IPS-20b (cell line): ENCODE results near the gene BCOR.

Experiments used
- H3K27ac ChIP-seq: one replicate; pipeline ENCODE4 v1.5.1; 2013; ENCODE audit warnings: low read length
- H3K27me3 ChIP-seq: 2 replicates; pipeline ENCODE4 v1.6.1; 2013; ENCODE audit warnings: mild to moderate bottlenecking, low read length, inconsistent platforms; ENCODE audit not compliant: insufficient read depth
- H3K36me3 ChIP-seq: 2 replicates; pipeline ENCODE4 v1.6.1; 2013; ENCODE audit warnings: low read depth, mild to moderate bottlenecking, inconsistent platforms, low read length, moderate library complexity; ENCODE audit not compliant: insufficient read depth
- H3K4me1 ChIP-seq: 2 replicates; pipeline ENCODE4 v1.6.1; 2013; ENCODE audit warnings: mild to moderate bottlenecking, control low read depth, inconsistent platforms, low read length, moderate library complexity; ENCODE audit not compliant: insufficient read depth
- H3K4me3 ChIP-seq: 2 replicates; pipeline ENCODE4 v1.5.1; 2013; ENCODE audit warnings: mild to moderate bottlenecking, low read length, inconsistent platforms
- H3K9ac ChIP-seq: 2 replicates; pipeline ENCODE4 v1.6.1; 2013; ENCODE audit warnings: low read depth, mild to moderate bottlenecking, inconsistent platforms, low read length, moderate library complexity
- H3K9me3 ChIP-seq: 2 replicates; pipeline ENCODE4 v1.6.1; 2013; ENCODE audit warnings: mild to moderate bottlenecking, low read depth, low read length, inconsistent platforms; ENCODE audit not compliant: insufficient read depth

The BCOR gene

GRCh38 chrX:40030205-40030604, 67.6 kb downstream of the BCOR start:
- Histone ChIP-seq H3K9ac (no peak overlapping the region), H3K36me3 (no peaks in the 10 kb centered on the region), H3K4me1 (no peaks in the 10 kb centered on the region), H3K27ac (no peak overlapping the region), H3K9me3 (no peaks in the 10 kb centered on the region), H3K27me3 (no peaks in the 10 kb centered on the region), H3K4me3 (no peak overlapping the region)

- no peaks in the 10 kb centered on the region for H3K27me3 ChIP-seq
- no peak overlapping the region for H3K9ac ChIP-seq
- H3K4me3 ChIP-seq = no peak overlapping the region
- H3K9me3 ChIP-seq = no peaks in the 10 kb centered on the region
- H3K4me1 ChIP-seq = no peaks in the 10 kb centered on the region
- no peaks in the 10 kb centered on the region for H3K36me3 ChIP-seq
- no peak overlapping the region for H3K27ac ChIP-seq
These were observed 75.3 kb downstream of the BCOR start for GRCh38 chrX:40022421-40022820.

GRCh38 chrX:40021647-40022046, 76.1 kb downstream of the BCOR start:
- Histone ChIP-seq H3K36me3 (no peaks in the 10 kb centered on the region), H3K9me3 (no peaks in the 10 kb centered on the region), H3K27me3 (peaks cover 2% of the 10 kb centered on the region; the same call in 1 of the 2 replicates), H3K9ac (no peak overlapping the region), H3K4me1 (no peaks in the 10 kb centered on the region), H3K27ac (no peak overlapping the region), H3K4me3 (no peak overlapping the region)

- Histone ChIP-seq H3K4me3 (no peak overlapping the region), H3K9me3 (no peaks in the 10 kb centered on the region), H3K9ac (no peak overlapping the region)
These were observed 78.2 kb downstream of the BCOR start for GRCh38 chrX:40019541-40019940.

GRCh38 chrX:40018041-40018440, 79.7 kb downstream of the BCOR start:
- H3K9ac ChIP-seq = no peak overlapping the region

More at GRCh38 chrX:40019541-40019940, 78.2 kb downstream of the BCOR start:
- no peaks in the 10 kb centered on the region for H3K36me3 ChIP-seq
- H3K27ac ChIP-seq = no peak overlapping the region
- H3K4me1 ChIP-seq = peaks cover 4% of the 10 kb centered on the region; the same call in 1 of the 2 replicates
- H3K27me3 ChIP-seq = peaks cover 17% of the 10 kb centered on the region; the same call in 1 of the 2 replicates

GRCh38 chrX:40016749-40017148, 81.0 kb downstream of the BCOR start:
- no peak overlapping the region for H3K27ac ChIP-seq
- no peaks in the 10 kb centered on the region for H3K36me3 ChIP-seq
- H3K27me3 ChIP-seq = peaks cover 41% of the 10 kb centered on the region
- peaks cover 4% of the 10 kb centered on the region; the same call in 1 of the 2 replicates for H3K4me1 ChIP-seq
- H3K9ac ChIP-seq = no peak overlapping the region
- no peaks in the 10 kb centered on the region for H3K9me3 ChIP-seq
- no peak overlapping the region for H3K4me3 ChIP-seq

More at GRCh38 chrX:40018041-40018440, 79.7 kb downstream of the BCOR start:
- Histone ChIP-seq H3K27ac (no peak overlapping the region), H3K27me3 (peaks cover 28% of the 10 kb centered on the region), H3K9me3 (no peaks in the 10 kb centered on the region), H3K4me1 (peaks cover 4% of the 10 kb centered on the region; the same call in 1 of the 2 replicates), H3K36me3 (no peaks in the 10 kb centered on the region), H3K4me3 (no peak overlapping the region)

- H3K9ac ChIP-seq = no peak overlapping the region
- no peak overlapping the region for H3K27ac ChIP-seq
- H3K27me3 ChIP-seq = peaks cover 52% of the 10 kb centered on the region
- H3K36me3 ChIP-seq = no peaks in the 10 kb centered on the region
- no peaks in the 10 kb centered on the region for H3K9me3 ChIP-seq
- H3K4me3 ChIP-seq = peak overlapping the region; percentile 62
- peaks cover 9% of the 10 kb centered on the region; the same call in 1 of the 2 replicates for H3K4me1 ChIP-seq
These were observed 82.1 kb downstream of the BCOR start for GRCh38 chrX:40015693-40016092.

GRCh38 chrX:40013266-40014195, 84.2 kb downstream of the BCOR start:
- Histone ChIP-seq H3K9ac (no peak overlapping the region; the same call in 1 of the 2 replicates), H3K27me3 (peaks cover 73% of the 10 kb centered on the region), H3K27ac (no peak overlapping the region), H3K4me1 (peaks cover 10% of the 10 kb centered on the region; the same call in 1 of the 2 replicates), H3K4me3 (peak overlapping the region; percentile 58; the same call in 1 of the 2 replicates), H3K36me3 (no peaks in the 10 kb centered on the region), H3K9me3 (no peaks in the 10 kb centered on the region)

GRCh38 chrX:40012868-40013265, 84.9 kb downstream of the BCOR start:
- Histone ChIP-seq H3K27ac (no peak overlapping the region), H3K4me3 (peak overlapping the region; percentile 58; the same call in 1 of the 2 replicates)

GRCh38 chrX:40012039-40012867, 85.5 kb downstream of the BCOR start:
- Histone ChIP-seq H3K36me3 (no peaks in the 10 kb centered on the region), H3K9me3 (no peaks in the 10 kb centered on the region), H3K9ac (no peak overlapping the region), H3K27ac (no peak overlapping the region), H3K27me3 (peaks cover 86% of the 10 kb centered on the region), H3K4me3 (peak overlapping the region; percentile 58), H3K4me1 (peaks cover 14% of the 10 kb centered on the region; the same call in 1 of the 2 replicates)

More at GRCh38 chrX:40012868-40013265, 84.9 kb downstream of the BCOR start:
- H3K4me1 ChIP-seq = peaks cover 12% of the 10 kb centered on the region; the same call in 1 of the 2 replicates
- peaks cover 80% of the 10 kb centered on the region for H3K27me3 ChIP-seq
- H3K36me3 ChIP-seq = no peaks in the 10 kb centered on the region
- no peak overlapping the region for H3K9ac ChIP-seq
- no peaks in the 10 kb centered on the region for H3K9me3 ChIP-seq

GRCh38 chrX:40011322-40012038, 86.3 kb downstream of the BCOR start:
- H3K27me3 ChIP-seq = peaks cover 90% of the 10 kb centered on the region
- H3K9me3 ChIP-seq = no peaks in the 10 kb centered on the region
- peak overlapping the region; percentile 35 for H3K4me3 ChIP-seq
- no peaks in the 10 kb centered on the region for H3K36me3 ChIP-seq
- no peak overlapping the region for H3K9ac ChIP-seq
- peaks cover 17% of the 10 kb centered on the region; the same call in 1 of the 2 replicates for H3K4me1 ChIP-seq
- no peak overlapping the region for H3K27ac ChIP-seq
